ENCODE data around the gene GATA3.

DNA sequence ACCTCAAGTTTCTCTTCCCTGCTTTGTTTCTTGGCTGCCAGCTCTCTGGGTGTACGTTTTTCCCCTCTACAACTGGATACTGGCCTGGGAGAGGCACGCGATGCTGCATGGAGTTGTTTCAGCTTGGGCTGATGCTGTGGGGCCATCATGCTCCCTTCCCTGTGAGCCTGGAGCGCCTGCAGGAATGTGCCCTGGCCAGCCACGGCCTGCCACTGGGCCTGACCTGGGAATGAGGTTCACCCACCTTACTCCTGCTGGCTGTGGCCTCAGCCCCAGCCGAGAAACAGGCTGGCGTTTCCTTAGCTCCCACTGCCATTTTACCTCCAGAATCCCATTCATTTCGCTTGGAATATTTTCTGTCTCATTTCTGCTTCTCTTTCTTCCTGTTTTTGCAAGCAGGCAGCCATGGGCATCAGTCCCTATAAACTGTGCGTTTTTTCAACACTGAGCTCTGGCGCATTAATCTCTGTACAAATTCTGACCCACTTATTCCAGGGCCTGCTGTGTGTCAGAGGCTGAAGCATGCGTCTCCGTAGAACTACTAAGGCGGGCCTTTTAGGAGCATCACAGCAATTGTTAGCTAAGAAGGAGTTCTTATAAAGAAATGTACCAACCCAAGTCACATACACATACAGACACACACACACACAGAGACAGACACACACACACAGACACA lies 57.9 kb downstream of the GATA3 start:
- no peak for TF ChIP-seq GATA2 (IDR thresholded peaks at IDR 0.05; ENCODE audit: low read depth, low read length)
- TF ChIP-seq GATA3 (IDR thresholded peaks at IDR 0.05; ENCODE audit: low read depth, low read length): no peak
